Stimulated activated CD8-positive, alpha-beta memory T cell treated with anti-CD3 and anti-CD28 coated beads, Interleukin-15, amount 100 ng/mL, for 1 hour (primary cell): ENCODE measurements around the gene KDELR1.
"Not testable (repeated sequence)": the region's sequence is repeated elsewhere in the genome, so short reads cannot be mapped to it uniquely, and the experiment has no call there.

Experiments
- DNase-seq: peaks from one replicate; pipeline ENCODE4 v3.0.0-alpha.2; 2020; ENCODE audit warnings: low read depth

KDELR1 gene

DNA sequence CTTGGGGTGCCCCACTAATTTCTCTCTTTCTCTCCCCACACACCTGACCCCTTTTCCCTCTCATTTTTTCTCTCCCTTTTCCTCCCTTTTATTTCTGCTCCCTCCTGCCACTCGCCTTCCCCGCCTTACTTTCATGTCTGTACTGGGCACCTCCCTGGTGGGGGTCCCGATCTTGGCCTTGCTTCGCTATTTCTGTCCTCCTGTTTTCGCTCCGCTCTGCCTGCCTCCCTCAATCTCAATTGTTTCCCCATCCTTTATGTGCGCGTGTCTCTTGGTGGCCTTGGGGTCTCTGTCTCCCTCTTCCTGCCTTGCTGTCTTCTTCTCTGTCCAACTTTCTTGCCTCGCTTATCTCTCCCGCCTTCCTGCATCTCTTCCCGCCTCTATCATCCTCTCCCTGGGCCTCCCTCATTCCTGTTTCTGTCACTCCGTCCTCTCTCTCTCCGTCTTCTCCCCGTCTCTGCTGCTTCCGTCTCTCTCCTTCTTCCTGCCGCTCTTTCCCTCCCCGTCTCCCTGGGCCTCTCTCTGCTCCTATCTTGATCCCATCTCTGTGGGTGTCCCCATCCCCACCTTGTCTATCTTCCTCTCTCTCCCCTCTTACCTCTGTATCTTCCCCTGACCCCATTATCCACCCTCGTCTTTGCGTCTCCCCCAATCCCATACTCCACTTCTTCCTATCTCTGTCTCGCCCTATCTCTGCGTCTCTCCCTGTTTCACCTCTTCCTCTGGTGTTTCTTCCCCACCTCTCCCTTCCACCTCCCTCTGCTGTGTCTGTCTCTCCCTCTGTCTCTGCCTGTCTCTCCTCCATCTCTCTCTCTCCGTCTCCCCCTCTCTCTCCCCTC, 6.1 kb upstream of the KDELR1 start:
- DNase-seq = no peak

GRCh38 chr19:48396824-48397176, 5.4 kb upstream of the KDELR1 start:
- no peak for DNase-seq

- no peak for DNase-seq
Observed at GRCh38 chr19:48396016-48396823, 4.9 kb upstream of the KDELR1 start.

DNA sequence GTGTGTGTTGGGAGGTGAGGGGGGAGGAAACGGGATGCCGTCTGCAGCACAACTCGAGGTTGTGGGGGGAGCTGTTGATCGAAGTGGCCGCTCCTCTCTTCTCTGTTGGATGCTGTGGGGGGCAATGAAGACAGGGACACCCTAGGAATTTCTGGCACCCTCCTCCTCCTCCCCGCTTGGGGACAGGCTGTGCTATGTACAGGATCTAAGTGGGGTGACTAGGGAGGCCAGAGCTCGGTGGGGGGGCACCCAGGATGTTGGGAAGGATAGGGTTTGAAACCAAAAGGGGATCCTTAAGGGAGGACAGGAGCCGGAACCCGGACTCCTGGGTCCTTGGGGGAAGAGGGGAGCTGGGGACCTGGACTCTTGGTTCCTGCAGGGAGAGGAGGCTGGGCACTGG, 4.1 kb upstream of the KDELR1 start:
- DNase-seq = no peak

DNA sequence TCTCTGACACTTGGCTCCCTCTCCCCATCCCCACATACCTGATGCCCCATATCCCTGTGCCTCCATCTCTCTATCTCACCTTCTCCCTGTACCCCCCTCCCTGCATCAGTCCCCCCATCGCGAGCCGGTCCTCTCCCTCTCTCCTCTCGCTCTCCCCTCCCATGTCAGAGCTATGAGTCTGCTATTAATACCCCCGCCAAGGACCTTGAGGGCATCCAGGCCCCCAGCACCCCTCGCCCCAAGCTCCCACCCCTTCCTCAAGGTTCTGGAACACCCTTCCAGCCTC, 3.8 kb upstream of the KDELR1 start:
- no peak for DNase-seq

DNA sequence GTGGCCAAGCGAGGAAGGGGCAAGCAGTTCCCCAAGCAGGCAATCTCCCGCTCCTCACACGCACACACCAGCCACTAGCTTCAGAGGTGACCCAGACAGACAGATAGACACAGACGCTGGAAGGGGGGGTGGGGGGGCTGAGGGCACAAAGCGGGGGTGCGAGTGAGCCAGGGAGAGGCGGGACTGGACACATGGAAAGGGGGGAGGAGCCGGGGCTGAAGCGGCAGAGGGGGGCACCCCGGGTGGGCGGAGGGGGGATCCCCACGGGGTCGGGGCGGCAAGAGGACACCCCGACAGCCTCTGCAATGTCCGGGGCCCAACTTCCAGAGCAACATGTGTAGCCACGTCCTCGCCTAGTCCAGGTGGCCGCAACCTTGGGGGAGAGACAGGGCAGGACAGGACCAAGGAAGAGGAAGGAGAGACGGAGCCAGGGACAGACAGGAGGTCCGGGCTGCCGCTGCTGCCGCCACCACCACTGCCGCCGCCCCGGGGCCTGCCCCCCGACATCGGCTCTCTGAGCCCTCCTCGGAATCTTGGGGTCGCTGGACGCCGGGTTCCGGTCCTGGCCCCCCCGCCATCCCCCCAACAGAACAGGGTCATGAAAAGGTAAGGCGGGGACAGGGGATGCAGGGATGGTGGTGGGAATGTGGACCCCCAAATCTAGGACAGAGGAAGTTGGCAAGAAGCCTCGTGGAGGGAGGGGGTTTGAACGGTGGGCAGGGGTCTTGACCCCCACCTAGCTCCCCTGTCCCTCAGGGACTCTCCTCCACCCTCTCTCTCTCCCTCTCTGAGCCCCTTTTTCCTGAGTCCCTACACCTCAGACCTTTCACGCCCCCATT, 3.2 kb upstream of the KDELR1 start:
- DNase-seq = no peak

- no peak for DNase-seq
Observed at GRCh38 chr19:48393559-48394330, 2.4 kb upstream of the KDELR1 start, which contains the start of gene GRIN2D. Gene GRIN2D (plus strand): TSS chr19:48393668. CDS start chr19:48398393, 4,725 bp downstream.

GRCh38 chr19:48392860-48393558, 1.7 kb upstream of the KDELR1 start:
- no peak for DNase-seq

DNA sequence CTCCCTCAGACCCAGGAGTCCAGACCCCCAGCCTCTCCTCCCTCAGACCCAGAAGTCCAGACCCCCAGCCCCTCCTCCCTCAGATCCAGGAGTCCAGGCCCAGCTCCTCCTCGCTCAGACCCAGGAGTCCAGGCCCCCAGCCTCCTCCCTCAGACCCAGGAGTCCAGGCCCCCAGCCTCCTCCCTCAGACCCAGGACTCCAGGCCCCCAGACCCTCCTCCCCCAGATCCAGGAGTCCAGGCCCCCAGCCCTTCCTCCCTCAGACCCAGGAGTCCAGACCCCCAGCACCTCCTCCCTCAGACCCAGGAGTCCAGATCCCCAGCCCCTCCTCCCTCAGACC, 624 bp upstream of the KDELR1 start:
- DNase-seq = not testable (repeated sequence)

- no peak for DNase-seq
Observed at GRCh38 chr19:48390188-48391099, 907 bp downstream of the KDELR1 start.

DNA sequence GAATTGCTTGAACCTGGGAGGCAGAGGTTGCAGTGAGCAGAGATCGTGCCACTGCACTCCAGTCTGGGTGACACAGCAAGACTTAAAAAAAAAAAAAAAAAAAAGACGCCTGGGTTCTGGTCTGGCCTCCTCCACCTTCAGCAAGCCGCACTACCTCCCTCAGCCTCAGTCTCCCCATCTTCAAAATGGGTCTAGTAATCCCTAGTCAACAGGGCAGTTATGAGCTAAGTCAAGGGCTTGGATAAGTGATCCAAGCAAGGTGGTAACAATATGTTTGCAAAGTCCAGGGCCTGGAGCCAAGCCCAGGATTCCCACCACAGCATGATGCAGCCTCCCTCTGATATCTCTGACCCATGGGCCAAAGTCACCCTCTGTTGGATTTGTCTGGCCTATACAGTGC, 4.4 kb downstream of the KDELR1 start:
- no peak for DNase-seq

- DNase-seq = no peak
Observed at GRCh38 chr19:48385461-48386087, 5.8 kb downstream of the KDELR1 start.

- no peak for DNase-seq
Observed at GRCh38 chr19:48382286-48382685, 9.1 kb downstream of the KDELR1 start.

GRCh38 chr19:48381178-48381950, 10.0 kb downstream of the KDELR1 start:
- DNase-seq = no peak

DNA sequence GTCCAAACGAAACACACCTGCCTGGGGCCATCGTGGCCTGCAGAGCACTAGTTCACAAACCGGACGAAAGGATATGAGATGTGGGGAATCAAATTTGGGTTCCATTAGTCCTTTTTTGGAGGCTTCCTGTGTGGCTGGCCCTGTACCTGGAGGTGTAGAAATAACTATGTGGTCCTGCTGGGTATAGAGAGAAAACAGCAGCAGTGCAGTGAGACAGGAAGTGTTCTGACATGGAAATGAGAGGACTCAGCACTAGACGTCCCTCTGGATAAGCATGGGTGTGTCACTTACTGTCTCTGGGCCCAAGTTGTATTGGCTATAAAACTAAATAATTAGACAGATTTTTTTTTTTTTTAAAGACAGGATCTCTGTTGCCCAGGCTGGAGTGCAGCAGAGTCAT, 12.3 kb downstream of the KDELR1 start:
- DNase-seq = no peak

DNA sequence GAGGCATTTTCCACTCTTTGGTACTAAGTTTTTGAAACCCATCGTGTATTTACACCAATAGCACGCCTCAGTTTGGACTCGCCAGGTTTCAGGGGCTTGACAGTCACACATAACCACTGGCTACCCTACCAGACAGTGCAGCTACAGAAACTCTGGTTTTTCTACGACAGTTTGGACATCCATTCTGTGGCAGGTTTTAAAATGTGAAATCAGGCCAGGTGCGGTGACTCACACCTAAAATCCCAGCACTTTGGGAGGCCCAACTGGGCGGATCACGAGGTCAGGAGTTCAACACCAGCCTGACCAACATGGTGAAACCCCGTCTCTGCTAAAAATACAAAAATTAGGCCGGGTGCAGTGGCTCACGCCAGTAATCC, 13.2 kb downstream of the KDELR1 start:
- no peak for DNase-seq

DNA sequence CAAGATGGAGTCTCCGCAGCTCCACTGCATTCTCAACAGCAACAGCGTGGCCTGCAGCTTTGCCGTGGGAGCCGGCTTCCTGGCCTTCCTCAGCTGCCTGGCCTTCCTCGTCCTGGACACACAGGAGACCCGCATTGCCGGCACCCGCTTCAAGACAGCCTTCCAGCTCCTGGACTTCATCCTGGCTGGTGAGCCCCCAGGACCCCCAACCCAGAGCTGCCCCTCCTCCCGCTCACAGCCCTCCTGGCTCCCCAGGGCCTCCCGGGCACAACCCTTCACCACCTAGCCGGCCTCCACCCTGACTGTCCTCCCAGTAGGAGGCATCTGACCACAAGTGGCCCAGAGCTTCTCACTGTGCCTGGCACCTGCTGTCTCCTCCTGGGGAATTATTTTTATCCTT, 17.8 kb downstream of the KDELR1 start:
- no peak for DNase-seq

- no peak for DNase-seq
Observed at GRCh38 chr19:48372904-48373303, 18.4 kb downstream of the KDELR1 start.

- not testable (repeated sequence) for DNase-seq
Observed at GRCh38 chr19:48371771-48372170, 19.6 kb downstream of the KDELR1 start.
